ENCODE measurements around the gene RHOJ.
"Not testable (repeated sequence)": the region's sequence is repeated elsewhere in the genome, so short reads cannot be mapped to it uniquely, and the experiment has no call there.

The RHOJ gene

GRCh38 chr14:63276492-63277342, 72.5 kb downstream of the RHOJ start:
- Histone ChIP-seq H4K20me1 (ENCODE audit: control insufficient read depth, insufficient read depth, low read depth, low read length) (no peaks in the 10 kb centered on the region), H3K79me2 (ENCODE audit: control insufficient read depth, low read length) (no peaks in the 10 kb centered on the region), H3K9me3 (ENCODE audit: control insufficient read depth, insufficient read depth, low read length) (no peaks in the 10 kb centered on the region), H3K4me2 (ENCODE audit: low read length) (no peak overlapping the region), H3K4me3 (ENCODE audit: low read length) (no peak overlapping the region), H3K27me3 (ENCODE audit: control insufficient read depth, low read length) (peaks cover 6% of the 10 kb centered on the region), H3K9me2 (replicated peaks; ENCODE audit: control insufficient read depth, low read length) (no peaks in the 10 kb centered on the region), H3F3A (ENCODE audit: control insufficient read depth, insufficient read depth) (no peaks in the 10 kb centered on the region), H3K27ac (ENCODE audit: low read depth, low read length) (no peak overlapping the region), H3K4me1 (ENCODE audit: control insufficient read depth, low read length) (no peaks in the 10 kb centered on the region), H3K36me3 (ENCODE audit: control insufficient read depth, low read length) (no peaks in the 10 kb centered on the region)
- no peak for TF ChIP-seq EZH2phosphoT487 (IDR thresholded peaks at IDR 0.05; ENCODE audit: borderline replicate concordance, low read length)
- TF ChIP-seq, protein P1, sequence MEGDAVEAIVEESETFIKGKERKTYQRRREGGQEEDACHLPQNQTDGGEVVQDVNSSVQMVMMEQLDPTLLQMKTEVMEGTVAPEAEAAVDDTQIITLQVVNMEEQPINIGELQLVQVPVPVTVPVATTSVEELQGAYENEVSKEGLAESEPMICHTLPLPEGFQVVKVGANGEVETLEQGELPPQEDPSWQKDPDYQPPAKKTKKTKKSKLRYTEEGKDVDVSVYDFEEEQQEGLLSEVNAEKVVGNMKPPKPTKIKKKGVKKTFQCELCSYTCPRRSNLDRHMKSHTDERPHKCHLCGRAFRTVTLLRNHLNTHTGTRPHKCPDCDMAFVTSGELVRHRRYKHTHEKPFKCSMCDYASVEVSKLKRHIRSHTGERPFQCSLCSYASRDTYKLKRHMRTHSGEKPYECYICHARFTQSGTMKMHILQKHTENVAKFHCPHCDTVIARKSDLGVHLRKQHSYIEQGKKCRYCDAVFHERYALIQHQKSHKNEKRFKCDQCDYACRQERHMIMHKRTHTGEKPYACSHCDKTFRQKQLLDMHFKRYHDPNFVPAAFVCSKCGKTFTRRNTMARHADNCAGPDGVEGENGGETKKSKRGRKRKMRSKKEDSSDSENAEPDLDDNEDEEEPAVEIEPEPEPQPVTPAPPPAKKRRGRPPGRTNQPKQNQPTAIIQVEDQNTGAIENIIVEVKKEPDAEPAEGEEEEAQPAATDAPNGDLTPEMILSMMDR (IDR thresholded peaks at IDR 0.05; ENCODE audit: low read depth, low read length, poor library complexity, severe bottlenecking), result peak; percentile 79

DNA sequence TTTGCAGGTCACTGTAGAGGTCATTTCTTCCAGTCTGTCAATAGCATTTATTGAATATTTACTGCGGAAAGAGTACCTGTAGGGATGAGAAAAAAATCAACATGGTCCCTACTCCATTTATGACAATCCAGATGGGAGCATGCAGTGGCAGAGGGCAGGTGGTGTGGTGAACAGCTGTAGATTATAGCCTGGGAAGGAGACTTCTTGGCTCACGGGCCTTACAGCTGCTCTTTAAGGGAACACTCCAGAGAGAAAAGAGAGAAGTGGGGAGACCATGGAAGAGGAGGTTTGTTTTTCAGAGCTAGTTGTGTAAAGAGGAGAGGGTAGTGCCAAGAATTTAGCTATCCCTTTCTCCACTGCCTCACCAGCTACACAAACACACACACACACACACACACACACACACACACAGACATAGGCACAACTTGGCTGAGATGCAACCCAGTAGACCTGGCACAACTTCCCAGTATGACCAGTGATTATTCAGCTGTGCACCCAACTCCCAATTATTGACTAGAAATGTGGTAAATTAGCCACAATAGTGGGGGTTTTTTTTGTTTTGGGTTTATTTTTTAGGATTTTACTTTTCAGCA, 73.4 kb downstream of the RHOJ start:
- Histone ChIP-seq H3K27me3 (ENCODE audit: control insufficient read depth, low read length) (peaks cover 6% of the 10 kb centered on the region), H3K9me3 (ENCODE audit: control insufficient read depth, insufficient read depth, low read length) (no peaks in the 10 kb centered on the region), H3K36me3 (ENCODE audit: control insufficient read depth, low read length) (no peaks in the 10 kb centered on the region), H3K27ac (ENCODE audit: low read depth, low read length) (no peak overlapping the region), H3K4me2 (ENCODE audit: low read length) (no peak overlapping the region), H3K4me1 (ENCODE audit: control insufficient read depth, low read length) (no peaks in the 10 kb centered on the region), H4K20me1 (ENCODE audit: control insufficient read depth, insufficient read depth, low read depth, low read length) (no peaks in the 10 kb centered on the region), H3K9me2 (replicated peaks; ENCODE audit: control insufficient read depth, low read length) (no peaks in the 10 kb centered on the region), H3F3A (ENCODE audit: control insufficient read depth, insufficient read depth) (no peaks in the 10 kb centered on the region), H3K4me3 (ENCODE audit: low read length) (no peak overlapping the region), H3K79me2 (ENCODE audit: control insufficient read depth, low read length) (no peaks in the 10 kb centered on the region)
- TF ChIP-seq EZH2phosphoT487 (IDR thresholded peaks at IDR 0.05; ENCODE audit: borderline replicate concordance, low read length), result no peak
- TF ChIP-seq, protein P1 (IDR thresholded peaks at IDR 0.05; ENCODE audit: low read depth, low read length, poor library complexity, severe bottlenecking), result no peak

DNA sequence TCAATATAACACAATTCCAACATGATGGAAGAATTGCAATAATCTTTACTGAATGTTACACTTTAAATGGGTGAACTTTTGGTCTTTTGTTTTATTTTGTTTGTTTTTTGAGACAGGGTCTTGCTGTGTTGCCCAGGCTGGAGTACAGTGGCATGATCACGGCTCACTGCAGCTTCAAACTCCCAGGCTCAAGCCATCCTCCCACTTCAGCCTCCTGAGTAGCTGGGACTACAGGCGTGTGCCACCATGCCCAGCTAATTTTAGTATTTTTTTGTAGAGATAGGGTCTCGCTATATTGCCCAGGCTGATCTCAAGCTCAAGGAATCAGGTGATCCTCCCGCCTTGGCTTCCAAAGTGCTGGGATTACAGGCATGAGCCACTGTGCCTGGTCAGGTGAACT, 75.7 kb downstream of the RHOJ start:
- peaks cover 18% of the 10 kb centered on the region for H3K27me3 ChIP-seq (ENCODE audit: control insufficient read depth, low read length)
- H3K4me3 ChIP-seq (ENCODE audit: low read length); H3K36me3 ChIP-seq (ENCODE audit: control insufficient read depth, low read length): not testable (repeated sequence)

More for the DNA sequence above, 75.7 kb downstream of the RHOJ start:
- not testable (repeated sequence) for H3K27ac ChIP-seq (ENCODE audit: low read depth, low read length); H4K20me1 ChIP-seq (ENCODE audit: control insufficient read depth, insufficient read depth, low read depth, low read length); H3K9me3 ChIP-seq (ENCODE audit: control insufficient read depth, insufficient read depth, low read length); H3F3A ChIP-seq (ENCODE audit: control insufficient read depth, insufficient read depth); H3K79me2 ChIP-seq (ENCODE audit: control insufficient read depth, low read length); H3K9me2 ChIP-seq (replicated peaks; ENCODE audit: control insufficient read depth, low read length); H3K4me1 ChIP-seq (ENCODE audit: control insufficient read depth, low read length); H3K4me2 ChIP-seq (ENCODE audit: low read length)

Data from DOHH2 (cell line).